Pancreas (tissue), 10 donors: Measurements from ENCODE around the gene AAMP. TPM values are rescaled to one million over a fixed set of nuclear protein-coding genes. Genes with fewer than 3 reads are reported as not detected.

Source experiments
- ATAC-seq, 4 donors: fragments of 200-7000 bp; cut with Tn5 transposase; one replicate each; pipeline versions ENCODE4 v1.8.0 to v1.9.1; 2020; ENCODE audit warnings: mild to moderate bottlenecking in 4 of 4, moderate library complexity in 4 of 4
- DNase-seq, 6 donors: peaks; one replicate each; pipeline ENCODE4 v3.0.0-alpha.2; 2020
- FAIRE-seq: peaks from 2 replicates; lab custom pipeline; 2012; peaks lifted over from hg19 to GRCh38; lab: Jason Lieb, UNC
- H3K27ac ChIP-seq, 4 donors: fragments of 200-600 bp; sonication (generic); 1 replicate in 3 of 4; 2 replicates in 1 of 4; pipeline versions ENCODE4 v1.5.0 to v1.8.0; 2020
- H3K27me3 ChIP-seq, 4 donors: fragments of 200-600 bp; one replicate each; pipeline ENCODE4 v1.8.0; 2021
- H3K36me3 ChIP-seq, 3 donors: fragments of 200-600 bp; sonication (generic) in 1 of 3; one replicate each; pipeline versions ENCODE4 v1.5.0 to v1.8.0; 2020 to 2021
- H3K4me1 ChIP-seq, 3 donors: fragments of 200-600 bp; one replicate each; pipeline ENCODE4 v1.8.0; 2021
- H3K4me3 ChIP-seq, 4 donors: fragments of 200-600 bp; sonication (generic) in 2 of 4; one replicate each; pipeline versions ENCODE4 v1.5.0 to v1.8.0; 2020 to 2021
- H3K9me3 ChIP-seq, 4 donors: fragments of 200-600 bp; one replicate each; pipeline ENCODE4 v1.8.0; 2021
- WGBS, 2 donors: extraction: QIAGEN DNeasy Blood & Tissue Kit; methylation state at CpG; one replicate each; pipeline ENCODE4 v1.1.7; 2013; 5-methylcytosine and 5-hydroxymethylcytosine counted together
- intact Hi-C, 3 donors: fragments of 100-400 bp; cut with DNase I; formaldehyde crosslinking; loops; one replicate each; pipeline versions ENCODE4 v1.11.1 to v1.14.2; 2022
- polyA plus RNA-seq, 2 donors: library from polyadenylated mRNA; stranded (reverse); fragments of 200-250 nt; gene quantifications; one replicate each; pipeline ENCODE4 v1.2.3, GENCODE V29; 2013
- total RNA-seq, 6 donors: library from RNA; stranded (reverse); fragmentation: NEBNext Ultra II Directional in 4 of 6; extraction: Animal tissue kit (Norgen Biotek cat#: 25700) in 4 of 6; gene quantifications; one replicate each; pipeline versions ENCODE4 v1.2.1 to v1.2.4, GENCODE V29; 2021 to 2023
- TF ChIP-seq, protein P1 (sequence below), 4 donors: fragments of 200-600 bp; sonication (generic) in 3 of 4; IDR thresholded peaks; one replicate each; pipeline versions ENCODE4 v1.5.0 to v1.8.0; 2021; ENCODE audit warnings: antibody characterized with exemption in 4 of 4
- donor health status: healthy with polysubstance abuse.
- donor health status: DM: no; HTN: no; CAD: no; lungs with moderate emphysema.
- donor health status: DM: no; HTN: no; CAD: no.
- donor health status: control.
- donor health status: control.
- donor health status: Bipolar disorder and iron deficiency.
- donor health status: DM: yes; HTN: yes; CAD: no.
- donor health status: DM: no; HTN: no; CAD: no.
- donor health status: DM: no; HTN: no; CAD: no.
- donor health status: DM: yes; HTN: yes; CAD: no.

The AAMP gene
- total and polyA plus RNA-seq, 8 donors, result 34.0 to 85.5 (median 41.4) TPM

- H3K9me3 ChIP-seq, result no peaks in the 10 kb centered on the region
- WGBS, 2 donors, result 63 to 64% methylated on average over 6 of the region's 6 CpGs
- H3K27me3 ChIP-seq, result no peaks in the 10 kb centered on the region
- H3K4me3 ChIP-seq, result no peak overlapping the region
- H3K36me3 ChIP-seq, result peaks cover 0 to 5% (median 3%) of the 10 kb centered on the region in 3 donors
- peak overlapping the region in 2 of 4 donors; percentile 42 to 48 for H3K27ac ChIP-seq
- DNase-seq (no peak), FAIRE-seq (no peak), ATAC-seq (no peak)
- peaks cover 10 to 41% (median 19%) of the 10 kb centered on the region in 3 donors for H3K4me1 ChIP-seq
- TF ChIP-seq, protein P1, sequence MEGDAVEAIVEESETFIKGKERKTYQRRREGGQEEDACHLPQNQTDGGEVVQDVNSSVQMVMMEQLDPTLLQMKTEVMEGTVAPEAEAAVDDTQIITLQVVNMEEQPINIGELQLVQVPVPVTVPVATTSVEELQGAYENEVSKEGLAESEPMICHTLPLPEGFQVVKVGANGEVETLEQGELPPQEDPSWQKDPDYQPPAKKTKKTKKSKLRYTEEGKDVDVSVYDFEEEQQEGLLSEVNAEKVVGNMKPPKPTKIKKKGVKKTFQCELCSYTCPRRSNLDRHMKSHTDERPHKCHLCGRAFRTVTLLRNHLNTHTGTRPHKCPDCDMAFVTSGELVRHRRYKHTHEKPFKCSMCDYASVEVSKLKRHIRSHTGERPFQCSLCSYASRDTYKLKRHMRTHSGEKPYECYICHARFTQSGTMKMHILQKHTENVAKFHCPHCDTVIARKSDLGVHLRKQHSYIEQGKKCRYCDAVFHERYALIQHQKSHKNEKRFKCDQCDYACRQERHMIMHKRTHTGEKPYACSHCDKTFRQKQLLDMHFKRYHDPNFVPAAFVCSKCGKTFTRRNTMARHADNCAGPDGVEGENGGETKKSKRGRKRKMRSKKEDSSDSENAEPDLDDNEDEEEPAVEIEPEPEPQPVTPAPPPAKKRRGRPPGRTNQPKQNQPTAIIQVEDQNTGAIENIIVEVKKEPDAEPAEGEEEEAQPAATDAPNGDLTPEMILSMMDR (IDR thresholded peaks at IDR 0.05), result no peak
- intact Hi-C loops, result no loop called here
Measured at GRCh38 chr2:218228366-218229090, 41.4 kb downstream of the AAMP start.

DNA sequence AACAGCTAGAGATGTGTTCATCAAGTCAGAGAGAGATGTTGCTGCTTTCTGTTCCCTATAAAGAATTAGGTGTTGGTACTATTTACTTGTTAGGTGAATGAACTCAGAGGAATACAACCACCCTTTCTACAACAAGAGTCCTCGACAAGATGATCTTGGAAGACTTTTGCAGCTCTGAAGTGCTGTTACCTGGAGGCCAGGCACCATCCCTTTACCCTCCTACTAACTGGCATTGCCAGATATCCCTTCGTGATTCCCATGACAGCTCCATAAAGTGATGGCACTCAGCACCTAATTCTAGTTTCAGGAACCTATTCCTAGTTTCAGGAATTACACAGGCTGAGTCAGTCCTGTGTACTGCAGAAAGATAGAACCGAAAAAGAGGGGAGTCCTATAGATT, 43.0 kb downstream of the AAMP start:
- peaks cover 0 to 5% (median 3%) of the 10 kb centered on the region in 3 donors for H3K36me3 ChIP-seq
- TF ChIP-seq, protein P1 (IDR thresholded peaks at IDR 0.05), result no peak
- H3K4me1 ChIP-seq, result peaks cover 10 to 48% (median 16%) of the 10 kb centered on the region in 3 donors
- no peak overlapping the region for H3K4me3 ChIP-seq
- no peaks in the 10 kb centered on the region for H3K27me3 ChIP-seq
- intact Hi-C loops, result no loop called here
- 84 to 89% methylated on average over 3 of the region's 3 CpGs for WGBS, 2 donors
- no peak for ATAC-seq
- no peak for DNase-seq
- no peak overlapping the region for H3K27ac ChIP-seq
- H3K9me3 ChIP-seq, result no peaks in the 10 kb centered on the region
- FAIRE-seq, result no peak

- peaks cover 0 to 37% (median 1%) of the 10 kb centered on the region in 3 donors for H3K4me1 ChIP-seq
- H3K9me3 ChIP-seq, result no peaks in the 10 kb centered on the region
- DNase-seq (no peak), ATAC-seq (no peak), FAIRE-seq (no peak)
- no peak overlapping the region for H3K4me3 ChIP-seq
- 85 to 94% methylated on average over 1 of the region's 1 CpG for WGBS, 2 donors
- TF ChIP-seq, protein P1 (IDR thresholded peaks at IDR 0.05), result no peak
- H3K36me3 ChIP-seq, result peaks cover 0 to 5% (median 0%) of the 10 kb centered on the region in 3 donors
- H3K27ac ChIP-seq, result no peak overlapping the region
- intact Hi-C loops, result no loop called here
- H3K27me3 ChIP-seq, result no peaks in the 10 kb centered on the region
Measured at GRCh38 chr2:218224186-218224585, 45.8 kb downstream of the AAMP start.

DNA sequence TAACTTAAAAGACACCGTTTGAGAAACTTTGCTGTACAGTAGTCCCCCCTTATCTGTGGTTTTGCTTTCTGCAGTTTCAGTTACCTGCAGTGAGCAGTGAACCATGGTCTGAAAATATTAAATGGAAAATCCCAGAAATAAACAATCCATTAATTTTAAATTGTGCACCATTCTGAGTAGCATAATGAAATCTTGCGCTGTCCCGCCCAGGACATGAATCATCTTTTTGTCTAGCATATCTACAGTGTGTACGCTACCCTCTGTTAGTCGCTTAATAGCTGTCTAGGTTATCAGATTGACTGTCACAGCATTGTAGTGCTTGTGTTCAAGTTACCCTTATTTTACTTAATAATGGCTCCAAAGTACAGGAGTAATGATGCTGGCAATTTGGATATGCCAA, 46.9 kb downstream of the AAMP start:
- ATAC-seq (peak in 1 of 4 donors; percentile 19), FAIRE-seq (no peak), DNase-seq (no peak)
- TF ChIP-seq, protein P1 (IDR thresholded peaks at IDR 0.05), result no peak
- peaks cover 0 to 5% (median 0%) of the 10 kb centered on the region in 3 donors for H3K36me3 ChIP-seq
- H3K27me3 ChIP-seq, result no peaks in the 10 kb centered on the region
- H3K9me3 ChIP-seq, result no peaks in the 10 kb centered on the region
- H3K27ac ChIP-seq, result no peak overlapping the region
- H3K4me1 ChIP-seq, result peaks cover 0 to 30% (median 0%) of the 10 kb centered on the region in 3 donors
- intact Hi-C loops, result no loop called here
- WGBS, 2 donors, result 75 to 76% methylated on average over 5 of the region's 5 CpGs
- no peak overlapping the region for H3K4me3 ChIP-seq

DNA sequence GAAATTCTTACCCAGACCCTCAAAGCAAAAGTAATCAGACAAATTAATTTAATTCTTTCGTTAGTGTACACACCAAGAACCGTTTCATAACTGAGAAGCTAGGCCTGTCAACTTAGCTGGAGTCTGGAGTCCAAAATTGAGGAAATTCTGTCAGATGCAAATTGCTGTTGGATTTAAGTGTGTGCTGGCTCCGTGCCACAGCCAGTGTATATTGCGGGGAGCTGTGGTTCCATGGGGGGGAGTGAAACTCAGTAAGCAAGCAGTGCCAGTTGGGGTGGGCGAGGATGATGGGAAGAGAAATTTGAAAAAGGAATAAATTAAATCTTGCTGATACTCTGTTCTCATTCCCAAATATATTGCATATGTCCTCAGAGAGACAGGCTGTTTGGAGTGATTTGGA, 48.9 kb downstream of the AAMP start:
- FAIRE-seq (no peak), ATAC-seq (no peak), DNase-seq (no peak)
- TF ChIP-seq, protein P1 (IDR thresholded peaks at IDR 0.05), result no peak
- H3K4me3 ChIP-seq, result no peak overlapping the region
- WGBS, 2 donors, result 78% methylated on average over 5 of the region's 5 CpGs
- intact Hi-C loops, result no loop called here
- H3K36me3 ChIP-seq, result no peaks in the 10 kb centered on the region
- peaks cover 0 to 34% (median 0%) of the 10 kb centered on the region in 3 donors for H3K4me1 ChIP-seq
- no peak overlapping the region for H3K27ac ChIP-seq
- no peaks in the 10 kb centered on the region for H3K27me3 ChIP-seq
- H3K9me3 ChIP-seq, result no peaks in the 10 kb centered on the region
